HG03196 (cell line): ENCODE results near the gene CENPX.
"Not testable (repeated sequence)": the region's sequence is repeated elsewhere in the genome, so short reads cannot be mapped to it uniquely, and the experiment has no call there.

Experiments used
- ATAC-seq: cut with Tn5 transposase; IDR thresholded peaks from one replicate; pipeline ENCODE4 v1.9.1; 2021; ENCODE audit not compliant: unreplicated experiment

The CENPX gene

DNA sequence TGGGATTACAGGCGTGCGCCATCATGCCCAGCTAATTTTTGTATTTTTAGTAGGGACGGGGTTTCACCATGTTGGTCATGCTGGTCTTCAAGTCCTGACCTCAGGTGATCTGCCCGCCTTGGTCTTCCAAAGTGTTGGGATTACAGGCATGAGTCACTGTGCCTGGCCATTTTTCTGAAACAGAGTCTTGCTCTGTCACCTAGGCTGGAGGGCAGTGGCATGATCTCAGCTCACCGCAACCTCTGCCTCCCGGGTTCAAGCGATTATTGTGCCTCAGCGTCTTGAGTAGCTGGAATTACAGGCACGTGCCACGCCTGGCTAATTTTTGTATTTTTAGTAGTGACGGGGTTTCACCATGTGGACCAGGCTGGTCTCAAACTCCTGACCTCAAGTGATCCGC is 41.2 kb downstream of the CENPX start:
- not testable (repeated sequence) for ATAC-seq

DNA sequence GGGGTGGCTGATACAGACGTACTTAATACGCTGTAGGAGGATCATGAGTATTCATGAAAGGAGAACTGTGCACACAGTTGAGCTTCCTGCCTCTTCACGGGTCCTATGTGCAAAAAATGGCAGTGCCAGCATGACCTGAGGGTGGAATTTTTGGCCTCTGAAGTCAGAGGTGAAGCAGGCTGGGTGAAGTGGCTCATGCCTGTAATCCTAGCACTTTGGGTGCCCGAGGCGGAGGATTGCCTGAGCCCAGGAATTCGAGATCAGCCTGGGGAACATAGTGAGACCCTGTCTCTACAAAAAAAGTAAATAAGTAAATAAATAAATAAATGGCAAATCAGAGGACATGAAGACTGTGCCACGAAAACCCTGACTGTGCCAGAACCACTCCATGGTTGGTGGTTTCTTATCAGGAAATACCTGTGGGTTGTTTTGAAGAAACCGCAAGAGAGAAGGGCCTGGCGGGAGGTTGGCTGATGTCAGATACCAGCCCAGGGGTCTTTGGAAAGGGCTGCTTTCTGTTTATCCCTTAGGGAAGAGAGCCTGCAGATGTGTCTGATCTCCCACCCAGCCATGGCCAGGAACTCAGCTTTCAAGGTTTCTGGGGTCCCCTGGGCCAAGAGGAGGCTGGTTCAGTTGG is 41.9 kb downstream of the CENPX start:
- no peak for ATAC-seq

DNA sequence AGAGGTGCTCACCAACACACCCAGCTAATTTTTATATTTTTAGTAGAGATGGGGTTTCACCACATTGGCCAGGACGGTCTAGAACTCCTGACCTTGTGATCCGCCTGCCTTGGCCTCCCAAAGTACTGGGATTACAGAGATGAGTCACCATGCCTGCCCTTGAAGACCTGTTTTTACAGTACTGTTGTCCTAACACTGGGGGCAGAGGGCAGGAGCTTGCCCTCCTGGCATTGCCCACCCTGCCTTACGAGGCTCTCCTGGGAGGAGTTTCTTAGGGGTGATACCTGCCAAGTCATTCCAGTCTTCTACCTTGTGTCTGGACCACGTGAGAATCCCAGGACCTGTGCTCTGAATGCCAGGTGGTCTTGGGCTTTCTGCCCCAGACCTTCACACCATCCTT is 42.6 kb downstream of the CENPX start:
- no peak for ATAC-seq

DNA sequence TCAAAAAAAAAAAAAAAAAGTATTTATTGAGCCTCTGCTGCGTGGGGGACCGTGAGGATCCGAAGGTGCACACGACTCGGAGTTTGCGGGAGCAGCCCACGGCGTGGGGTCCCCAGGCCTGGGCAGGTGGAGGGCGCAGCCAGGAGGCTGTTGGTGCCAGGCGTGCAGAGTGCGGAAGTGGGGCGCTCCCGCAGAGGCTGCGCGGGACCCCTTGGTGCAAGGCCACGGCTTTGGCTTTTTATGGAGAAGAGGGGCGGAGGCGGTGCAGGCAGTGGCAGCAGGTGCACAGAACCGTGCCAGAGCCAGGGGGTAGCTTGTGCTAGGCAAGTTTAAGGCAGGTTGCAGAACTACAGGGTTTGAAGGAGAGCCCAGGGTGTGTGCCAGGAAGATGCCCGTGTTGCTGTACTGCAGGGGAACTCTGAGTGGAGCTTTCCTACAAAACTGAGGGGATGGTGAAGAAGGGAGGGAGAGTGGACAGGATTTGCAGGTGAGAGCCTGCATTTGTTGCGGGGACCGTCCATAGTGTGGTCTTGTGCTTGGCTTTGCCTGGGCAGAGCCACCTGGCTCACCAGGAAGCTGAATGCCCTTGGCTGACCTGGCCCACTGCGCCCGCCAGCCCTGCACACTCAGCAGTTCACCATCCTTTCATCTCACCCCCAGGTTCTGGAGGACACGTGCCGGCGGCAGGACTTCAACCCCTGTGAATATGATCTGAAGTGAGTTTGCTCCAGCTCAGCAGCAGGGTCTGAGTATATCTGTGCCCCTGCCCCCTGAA is 44.0 kb downstream of the CENPX start:
- no peak for ATAC-seq

DNA sequence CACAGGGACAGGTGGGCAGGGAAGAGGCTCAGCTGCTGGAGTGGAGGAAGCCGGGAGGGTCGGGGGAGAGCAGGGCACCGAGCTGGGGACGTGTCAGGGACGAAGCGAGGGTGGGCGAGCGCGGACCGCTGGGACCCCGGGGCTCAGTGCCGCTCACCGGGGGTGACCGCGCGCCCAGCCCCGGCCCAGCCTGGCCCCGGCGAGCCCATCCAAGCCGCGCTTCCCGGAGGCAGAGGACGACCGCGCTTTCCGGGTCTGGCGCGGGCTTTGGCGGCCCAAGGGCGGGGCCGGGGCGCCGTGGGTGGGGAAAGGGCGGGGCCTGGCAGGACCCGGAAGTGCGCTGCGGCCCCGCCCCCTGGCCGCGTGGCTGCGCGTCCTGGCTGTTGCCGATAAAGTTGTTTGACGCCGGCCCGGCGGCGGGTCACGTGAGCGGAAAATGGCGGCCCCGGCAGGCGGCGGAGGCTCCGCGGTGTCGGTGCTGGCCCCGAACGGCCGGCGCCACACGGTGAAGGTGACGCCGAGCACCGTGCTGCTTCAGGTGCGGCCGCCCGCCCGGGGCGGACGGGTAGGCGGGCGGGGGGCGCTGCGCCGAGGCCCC is 45.4 kb downstream of the CENPX start, which contains the start of gene ASPSCR1:
Gene ASPSCR1, plus strand, starts transcription at position 419 of the 598 bp plus-strand sequence. Its CDS starts 18 bp downstream, at position 437.
- ATAC-seq, result peak; percentile 71

DNA sequence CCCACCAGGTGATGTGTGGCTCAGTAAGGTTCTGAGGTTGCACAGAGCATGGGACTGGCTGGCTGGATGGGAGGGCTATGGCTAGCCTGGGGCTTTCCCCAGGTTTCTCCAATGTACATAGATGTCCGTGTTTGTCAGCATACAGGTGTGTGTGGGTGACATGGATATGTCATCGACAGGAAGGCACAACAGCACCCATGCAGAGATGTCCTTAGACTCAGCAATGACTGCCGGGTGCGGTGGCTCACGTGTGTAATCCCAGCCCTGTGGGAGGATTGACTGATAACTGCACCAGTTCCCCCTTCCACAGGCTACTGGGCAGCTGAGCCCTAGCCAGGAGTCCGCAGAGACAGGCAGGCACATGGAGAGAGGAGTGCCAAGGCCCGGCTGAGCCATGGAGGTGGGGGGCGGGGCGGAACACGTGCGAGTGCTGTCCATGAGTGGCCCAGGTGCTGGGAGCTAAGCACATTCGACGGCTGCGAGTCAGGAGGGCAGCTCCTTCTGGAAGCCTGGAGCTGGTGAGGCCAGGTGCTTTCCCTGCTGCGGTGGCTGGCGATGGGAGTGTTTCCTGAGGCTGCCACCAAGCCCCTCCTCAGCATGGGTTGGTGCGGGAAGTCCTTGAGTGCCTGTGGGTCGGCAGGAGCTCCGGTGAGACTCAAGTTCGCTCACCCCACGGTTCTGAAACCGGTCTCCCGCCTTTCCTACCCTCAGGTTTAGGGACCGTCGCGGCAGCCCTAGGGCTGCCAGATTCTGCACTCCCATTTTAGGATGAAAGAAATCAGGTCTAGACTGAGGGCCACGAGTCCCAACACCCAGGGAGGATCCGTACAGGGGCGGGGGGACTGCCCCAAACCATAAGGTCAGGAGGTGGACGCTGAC is 46.1 kb downstream of the CENPX start:
- peak; percentile 8 for ATAC-seq

DNA sequence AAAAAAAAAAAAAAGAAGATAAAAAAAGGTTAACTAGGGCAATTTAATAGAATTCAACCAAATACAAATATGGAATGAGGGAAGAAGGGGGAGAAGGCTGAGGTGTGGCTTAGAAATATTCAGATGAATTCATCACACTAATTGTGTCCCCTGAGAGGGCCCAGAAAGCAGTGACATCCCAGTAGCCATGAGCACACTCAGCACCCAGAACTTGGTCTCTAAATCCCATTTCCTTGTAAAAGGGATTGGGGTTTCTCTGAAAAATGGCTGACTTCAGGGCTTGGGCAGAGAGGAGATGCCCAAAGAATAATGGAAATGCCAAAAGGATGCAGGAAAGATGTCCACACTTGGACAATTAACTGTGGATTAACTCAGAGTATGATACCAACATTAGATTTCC is 49.2 kb downstream of the CENPX start:
- ATAC-seq, result no peak

DNA sequence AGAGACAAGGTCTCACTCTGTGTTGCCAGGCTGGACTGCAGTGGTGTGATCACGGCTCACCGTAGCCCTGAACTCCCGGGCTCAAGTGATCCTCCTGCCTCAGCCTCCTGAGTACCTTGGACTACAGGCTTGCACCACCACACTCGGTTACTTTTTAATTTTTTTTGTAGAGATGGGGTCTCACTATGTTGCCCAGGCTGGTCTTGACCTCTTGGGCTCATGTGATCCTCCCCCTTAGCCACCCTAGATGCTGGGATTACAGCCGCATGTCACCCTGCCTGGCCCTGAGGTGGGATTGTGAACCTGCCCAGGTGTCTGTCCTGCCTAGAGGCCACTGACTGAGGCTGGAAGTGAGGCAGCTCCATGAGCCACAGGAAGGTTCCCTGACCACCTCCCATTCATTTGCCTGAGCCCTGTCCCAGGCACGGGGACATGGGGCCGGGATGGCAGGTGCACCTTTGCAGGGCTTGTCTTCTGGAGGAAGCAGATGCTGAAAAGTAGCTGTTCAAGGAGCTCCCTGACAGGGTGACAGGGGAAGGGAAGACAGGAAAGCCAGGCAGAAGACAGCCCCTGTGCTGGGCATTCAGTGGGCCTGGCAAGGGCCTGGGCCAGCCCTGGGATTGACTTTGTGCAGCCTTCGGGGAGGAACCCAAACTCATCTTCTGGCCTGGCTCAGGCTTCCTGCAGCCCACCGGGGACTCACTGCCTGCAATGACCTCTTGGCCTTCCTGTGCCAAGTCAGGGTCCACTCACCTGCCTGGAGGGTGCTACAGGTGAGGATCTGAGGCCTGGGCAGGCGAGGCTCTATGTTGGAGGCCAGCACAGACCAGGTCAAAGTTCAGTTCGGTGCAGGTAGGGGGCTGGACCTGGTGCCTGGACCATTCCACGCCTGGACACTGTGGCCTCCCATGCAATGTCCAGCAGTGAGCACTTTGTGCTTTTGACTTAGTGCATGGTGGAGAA is 53.5 kb downstream of the CENPX start:
- ATAC-seq, result no peak
